Peyer's patch (tissue), 4 donors: Measurements from ENCODE around the gene TCF12.

Experiments
- POLR2A ChIP-seq, 2 donors: fragments of 450-650 bp; IDR thresholded peaks; one replicate each; pipeline ENCODE4 v1.5.1; 2017; ENCODE audit warnings: antibody characterized with exemption in 2 of 2, mild to moderate bottlenecking in 2 of 2, moderate library complexity in 2 of 2
- TF ChIP-seq, protein P1 (sequence below), 6 experiments: fragments of 450-650 bp in 4 of 6; fragments of 200-600 bp in 2 of 6; sonication (generic) in 1 of 6; IDR thresholded peaks; one replicate each; pipeline ENCODE4 v1.5.1; 2017 to 2019; ENCODE audit warnings: antibody characterized with exemption in 6 of 6, mild to moderate bottlenecking in 3 of 6, moderate library complexity in 1 of 6

DNA sequence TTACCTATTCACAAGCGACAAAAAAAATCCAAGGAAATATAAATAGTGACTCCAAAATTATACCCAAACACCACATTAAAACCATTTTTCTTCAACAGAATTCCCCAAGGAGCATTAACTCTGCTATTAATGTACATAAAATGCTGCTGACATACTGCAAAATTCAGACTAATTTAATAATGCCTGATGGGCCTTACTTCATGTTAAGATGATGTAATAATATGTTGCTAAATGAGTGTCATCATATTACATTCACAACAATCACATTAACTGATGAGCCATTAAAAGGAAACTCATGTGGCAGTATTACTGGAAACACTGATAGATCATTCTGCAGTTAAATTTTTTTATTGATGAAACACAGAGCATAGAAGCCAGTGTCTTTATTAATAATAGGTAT lies 253.0 kb downstream of the TCF12 start:
- TF ChIP-seq, protein P1, sequence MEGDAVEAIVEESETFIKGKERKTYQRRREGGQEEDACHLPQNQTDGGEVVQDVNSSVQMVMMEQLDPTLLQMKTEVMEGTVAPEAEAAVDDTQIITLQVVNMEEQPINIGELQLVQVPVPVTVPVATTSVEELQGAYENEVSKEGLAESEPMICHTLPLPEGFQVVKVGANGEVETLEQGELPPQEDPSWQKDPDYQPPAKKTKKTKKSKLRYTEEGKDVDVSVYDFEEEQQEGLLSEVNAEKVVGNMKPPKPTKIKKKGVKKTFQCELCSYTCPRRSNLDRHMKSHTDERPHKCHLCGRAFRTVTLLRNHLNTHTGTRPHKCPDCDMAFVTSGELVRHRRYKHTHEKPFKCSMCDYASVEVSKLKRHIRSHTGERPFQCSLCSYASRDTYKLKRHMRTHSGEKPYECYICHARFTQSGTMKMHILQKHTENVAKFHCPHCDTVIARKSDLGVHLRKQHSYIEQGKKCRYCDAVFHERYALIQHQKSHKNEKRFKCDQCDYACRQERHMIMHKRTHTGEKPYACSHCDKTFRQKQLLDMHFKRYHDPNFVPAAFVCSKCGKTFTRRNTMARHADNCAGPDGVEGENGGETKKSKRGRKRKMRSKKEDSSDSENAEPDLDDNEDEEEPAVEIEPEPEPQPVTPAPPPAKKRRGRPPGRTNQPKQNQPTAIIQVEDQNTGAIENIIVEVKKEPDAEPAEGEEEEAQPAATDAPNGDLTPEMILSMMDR (IDR thresholded peaks at IDR 0.05), result no peak
- no peak for TF ChIP-seq POLR2A (IDR thresholded peaks at IDR 0.05)
